SHP77 (cell line): ENCODE measurements around the gene PDCD1LG2.

Experiments
- DNase-seq, 2 experiments: peaks; one replicate each; lab custom pipeline; 2025; lab: John Stamatoyannopoulos, UW

The PDCD1LG2 gene

DNA sequence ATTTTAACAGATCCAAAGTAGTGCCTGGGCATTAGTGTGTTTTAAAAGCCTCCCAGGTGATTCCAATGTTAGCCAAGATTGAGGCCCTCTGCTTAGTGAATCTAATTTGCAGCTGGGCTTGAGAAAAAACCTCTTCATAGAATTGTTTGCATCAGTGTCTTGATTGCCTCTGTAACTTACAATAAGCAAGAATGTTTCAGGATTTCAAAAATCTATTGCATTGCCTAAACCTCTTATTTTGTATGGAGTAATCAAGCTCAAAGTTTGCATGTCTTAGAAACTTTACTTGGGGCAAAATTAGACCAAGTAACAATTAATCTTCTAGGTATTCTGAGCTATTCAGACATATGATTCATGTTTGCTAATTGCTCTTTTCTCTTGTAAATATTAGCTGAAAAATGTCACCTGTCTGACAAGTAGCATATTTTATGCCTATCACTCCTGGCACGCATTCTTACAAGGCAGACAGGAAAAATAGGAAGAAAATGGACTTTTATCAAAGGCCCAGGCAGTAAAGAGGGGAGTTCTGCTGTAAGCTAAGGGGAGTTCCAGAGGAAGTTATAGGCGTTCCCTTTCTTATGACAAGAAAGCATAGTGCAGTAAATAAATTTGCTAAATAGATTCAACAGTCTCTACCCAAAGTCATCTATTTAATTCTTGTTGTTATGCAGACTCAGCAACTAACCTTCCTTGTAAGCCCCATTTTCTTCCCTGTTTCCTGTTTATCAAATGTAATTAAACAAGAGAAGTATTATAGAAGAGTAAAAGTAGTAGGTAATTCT is 21.0 kb downstream of the PDCD1LG2 start:
- no peak for DNase-seq

GRCh38 chr9:5532306-5532705 is 22.0 kb downstream of the PDCD1LG2 start:
- no peak for DNase-seq

DNA sequence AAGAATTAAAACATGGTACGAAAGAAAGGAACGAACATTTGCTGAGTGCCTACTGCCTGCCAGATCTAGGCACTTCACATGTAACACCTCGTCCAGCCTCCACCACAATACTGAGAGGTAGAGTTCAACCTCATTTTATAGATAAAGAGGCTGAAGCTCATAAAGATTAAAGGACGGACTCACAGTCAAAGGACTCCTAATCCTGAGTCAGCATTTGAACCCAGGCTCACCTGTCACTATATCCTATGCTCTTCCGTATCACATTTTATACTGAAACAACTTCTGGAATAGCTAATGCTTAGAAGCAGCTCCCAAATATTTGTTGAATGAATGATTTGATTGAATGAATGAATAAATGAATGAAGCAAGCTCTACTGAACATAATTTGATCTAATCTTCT is 22.5 kb downstream of the PDCD1LG2 start:
- no peak for DNase-seq

DNA sequence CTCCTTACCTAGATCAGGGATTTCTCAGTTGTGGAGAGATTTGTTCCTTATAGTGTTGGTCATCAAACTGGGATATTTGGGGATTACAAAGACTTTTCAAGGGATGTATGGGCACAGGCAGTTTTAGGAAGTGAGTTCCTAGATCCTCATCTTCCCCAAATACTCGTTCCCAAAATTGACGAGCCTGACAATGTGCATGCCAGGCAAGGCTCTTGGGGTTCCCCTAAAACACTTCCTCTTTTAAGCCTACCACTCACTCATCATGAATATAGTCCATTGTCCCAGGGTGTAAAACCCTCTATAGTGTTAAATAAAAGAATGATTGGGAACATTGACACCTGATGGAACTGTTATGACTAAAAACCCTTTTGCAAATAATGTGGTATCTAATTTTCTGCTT is 26.4 kb downstream of the PDCD1LG2 start:
- DNase-seq = no peak

DNA sequence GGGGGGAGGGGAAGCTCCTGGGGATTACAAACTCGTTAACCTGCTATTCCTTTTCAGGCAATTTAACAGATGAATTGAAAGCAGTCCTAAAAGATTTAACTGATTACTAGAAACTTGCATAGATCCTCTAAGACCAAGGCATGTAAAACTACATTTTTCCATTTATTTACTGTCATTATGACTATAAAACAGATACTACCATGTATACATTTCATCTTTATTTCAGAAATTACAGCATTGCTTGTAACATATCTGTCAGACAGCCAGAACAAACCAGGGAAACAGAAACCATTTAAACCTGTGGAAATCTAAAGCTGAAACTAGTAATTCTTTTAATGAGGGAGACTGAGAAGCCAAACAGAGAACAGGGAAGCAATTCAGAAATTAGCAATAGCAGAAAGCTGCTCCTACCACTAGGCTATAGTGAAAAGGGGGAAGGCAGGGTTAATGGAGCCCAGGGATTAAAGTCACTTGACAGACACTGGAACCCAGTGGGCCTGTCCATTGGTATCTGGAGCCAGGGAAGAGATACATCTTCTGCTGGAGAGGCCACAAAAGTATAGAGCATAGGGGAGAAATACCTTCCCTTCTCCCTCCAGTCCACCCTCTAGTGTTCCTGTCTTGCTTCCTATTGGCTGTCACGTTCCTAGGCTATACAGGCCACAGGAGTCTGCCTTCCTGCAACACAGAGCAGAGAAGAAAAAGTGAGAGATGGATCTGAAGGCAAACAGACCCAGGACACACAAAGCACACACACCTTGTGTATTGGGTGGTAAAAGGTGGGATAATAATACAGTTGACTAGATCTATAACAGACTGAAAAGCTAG is 33.8 kb downstream of the PDCD1LG2 start:
- no peak for DNase-seq

DNA sequence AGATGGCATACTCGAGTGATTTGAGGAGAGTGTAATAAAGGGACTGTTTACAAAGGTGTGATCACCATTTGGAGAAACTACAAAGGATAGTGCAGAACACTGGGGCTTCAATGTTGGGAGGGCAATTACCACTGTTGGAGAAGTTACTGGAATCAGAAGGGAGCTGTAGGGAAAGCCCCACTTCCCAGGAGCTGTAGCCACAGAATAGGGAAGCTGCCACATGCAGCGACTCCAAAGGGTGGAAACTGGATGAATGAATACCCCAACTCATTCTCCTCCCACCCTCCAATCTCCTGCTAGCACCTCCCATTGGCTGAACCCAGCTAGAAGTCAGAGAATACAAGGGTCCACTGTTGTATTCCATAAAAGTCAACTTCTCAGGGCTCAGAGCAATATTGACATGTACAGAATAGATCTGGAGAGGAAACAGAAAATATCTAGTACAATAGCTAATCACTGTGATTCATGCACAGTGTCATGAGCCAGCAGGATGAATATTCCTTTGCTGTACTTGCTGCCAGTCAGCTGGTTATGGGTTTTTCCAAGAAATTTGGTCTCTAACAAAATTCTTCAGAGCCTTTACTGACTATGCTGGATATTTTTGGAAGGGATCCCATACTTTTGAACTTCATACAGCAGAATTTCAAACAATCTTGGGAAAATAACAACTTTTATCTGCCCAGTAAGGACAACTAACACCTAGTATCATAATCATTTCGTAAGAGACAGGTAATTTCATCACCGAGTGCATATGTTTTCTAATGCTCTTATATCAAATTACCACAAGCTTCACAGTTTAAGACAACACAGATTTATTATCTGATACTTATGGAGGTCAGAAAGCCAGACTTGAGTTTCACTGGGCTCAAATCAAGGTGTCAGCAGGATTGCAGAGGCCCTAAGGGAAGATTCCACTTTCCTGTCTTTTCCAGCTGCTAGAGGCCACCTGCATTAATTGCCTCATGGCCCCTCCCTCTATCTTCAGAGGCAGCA is 39.6 kb downstream of the PDCD1LG2 start:
- DNase-seq = no peak

GRCh38 chr9:5551368-5552150 is 41.2 kb downstream of the PDCD1LG2 start:
- DNase-seq = no peak

DNA sequence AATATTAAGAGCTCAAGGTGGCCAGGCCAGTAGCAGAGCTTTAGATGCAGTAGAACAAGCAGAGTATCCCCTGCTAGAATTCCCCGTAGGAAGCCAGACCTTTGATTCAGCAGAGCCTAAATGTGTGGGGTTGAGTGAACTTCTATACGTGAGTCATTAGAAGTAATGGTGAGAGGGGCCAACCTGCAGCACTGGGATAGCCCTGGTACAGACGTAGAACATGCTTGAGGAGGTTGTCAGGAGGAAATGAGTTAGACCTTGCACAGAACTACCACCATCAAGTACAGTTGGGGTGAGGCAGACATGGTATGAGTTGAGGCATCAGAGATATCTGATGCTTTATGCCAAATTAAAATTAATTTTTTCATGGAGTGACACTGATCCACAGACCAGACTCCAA is 42.0 kb downstream of the PDCD1LG2 start:
- no peak for DNase-seq

DNA sequence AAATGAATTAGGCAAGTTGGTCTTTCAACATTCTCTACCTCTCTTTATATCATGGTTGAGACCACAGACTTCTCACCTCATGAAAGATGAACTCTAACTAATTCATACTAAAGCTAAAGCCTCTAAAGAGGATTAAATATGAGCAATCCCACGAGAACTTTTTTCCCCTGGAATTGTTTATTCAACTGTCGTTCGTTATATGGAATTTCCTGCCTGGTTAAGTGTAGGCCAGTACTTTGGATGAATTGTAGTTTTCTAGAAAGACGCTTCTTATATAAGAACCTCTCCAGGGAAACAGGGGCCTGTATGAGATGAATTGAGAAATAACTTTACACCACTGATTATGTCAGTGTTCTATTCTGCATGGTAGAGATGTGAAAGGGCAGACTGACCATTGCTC is 42.9 kb downstream of the PDCD1LG2 start:
- no peak for DNase-seq

GRCh38 chr9:5554254-5554653 is 43.9 kb downstream of the PDCD1LG2 start:
- no peak for DNase-seq

DNA sequence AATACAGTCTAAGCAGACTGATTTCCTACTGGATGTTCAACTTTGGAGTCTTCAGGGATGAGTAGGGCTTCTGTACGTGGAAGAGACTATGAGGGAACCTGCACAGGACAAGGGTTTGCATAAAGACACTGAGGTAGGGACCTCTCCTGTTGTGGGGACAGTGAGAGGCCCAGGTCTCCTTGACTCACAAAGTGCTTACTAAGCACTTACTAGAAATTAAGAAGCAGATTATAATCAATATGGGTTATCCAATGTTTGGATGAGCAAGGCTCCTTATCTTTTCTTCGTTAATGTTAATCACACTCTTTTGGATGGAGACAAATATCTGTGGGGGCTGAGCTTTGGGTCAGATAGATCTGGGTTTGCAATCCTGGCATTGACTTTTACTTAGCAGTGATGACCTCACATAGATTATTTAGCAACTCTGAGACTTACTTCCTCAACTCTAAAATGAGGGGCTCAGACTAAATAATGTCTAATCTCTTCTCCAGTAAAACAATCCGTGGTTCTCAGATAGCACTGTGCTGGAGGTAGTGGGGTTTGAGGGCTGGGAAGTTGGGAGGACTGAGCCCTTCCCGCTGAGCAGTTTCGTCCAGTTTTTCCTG is 45.9 kb downstream of the PDCD1LG2 start:
- DNase-seq = no peak

GRCh38 chr9:5557606-5558587 is 47.6 kb downstream of the PDCD1LG2 start:
- no peak for DNase-seq

GRCh38 chr9:5559659-5560058 is 49.3 kb downstream of the PDCD1LG2 start:
- DNase-seq = no peak

DNA sequence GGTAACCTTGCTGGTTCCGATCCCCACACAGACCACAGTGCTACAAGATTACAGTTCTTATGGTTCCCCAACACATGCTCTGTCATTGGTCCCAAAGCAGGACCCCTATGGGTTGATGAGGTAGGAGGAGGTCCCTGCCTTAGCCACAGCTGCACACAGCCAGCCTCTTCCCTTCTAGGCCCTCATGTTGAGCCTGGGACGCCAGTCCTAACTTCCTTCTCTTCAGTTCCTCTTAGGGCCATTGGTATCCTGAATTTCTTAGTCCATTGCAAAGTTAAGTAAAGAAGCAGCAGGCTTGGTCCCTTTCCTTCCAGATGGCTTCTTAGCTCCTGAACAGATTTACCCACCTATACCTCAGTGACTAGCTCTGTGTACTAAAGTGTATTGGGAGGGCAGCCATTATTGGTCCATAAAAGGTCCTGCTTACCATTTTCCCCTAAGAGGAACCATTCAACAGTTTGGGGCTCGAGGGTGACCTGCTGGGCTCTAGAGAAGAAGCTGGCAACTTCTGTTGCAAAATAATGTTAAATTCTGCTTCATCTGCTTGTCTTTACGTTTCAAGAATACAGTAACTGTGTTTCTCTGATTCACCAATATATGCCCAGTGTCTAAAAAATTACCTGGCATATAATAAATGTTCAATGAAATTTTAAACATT is 50.2 kb downstream of the PDCD1LG2 start:
- DNase-seq = no peak

DNA sequence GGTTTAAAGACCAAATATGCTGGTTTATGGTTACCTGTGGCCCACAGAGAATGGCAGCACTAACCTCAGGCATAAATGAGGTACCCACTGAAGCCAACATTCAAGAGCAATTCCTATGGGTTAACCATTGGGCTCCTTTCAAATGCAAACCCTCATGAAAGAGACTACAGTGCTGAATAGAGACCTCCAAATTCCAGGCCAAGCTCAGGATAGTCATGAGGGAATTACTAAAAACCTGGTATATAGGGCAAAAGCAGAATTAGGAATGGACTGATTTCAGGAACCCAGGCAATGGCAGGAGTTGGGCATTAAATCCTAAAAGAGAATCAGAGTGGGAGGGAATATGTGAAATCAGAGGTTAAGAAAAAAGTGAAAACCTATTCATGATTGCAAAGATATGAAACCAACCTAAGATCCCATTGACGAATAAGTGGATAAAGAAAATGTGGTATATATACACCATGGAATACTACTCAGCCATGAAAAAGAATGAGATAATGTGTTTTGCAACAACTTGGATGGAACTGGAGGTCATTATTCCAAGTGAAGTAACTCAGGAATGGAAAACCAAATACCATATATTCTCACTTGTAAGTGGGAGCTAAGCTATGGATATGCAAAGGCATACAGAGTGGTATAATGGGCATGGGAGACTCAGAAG is 51.6 kb downstream of the PDCD1LG2 start:
- no peak for DNase-seq

GRCh38 chr9:5562806-5563416 is 52.6 kb downstream of the PDCD1LG2 start:
- no peak for DNase-seq

- no peak for DNase-seq
Measured at GRCh38 chr9:5563417-5563815, 53.1 kb downstream of the PDCD1LG2 start.

DNA sequence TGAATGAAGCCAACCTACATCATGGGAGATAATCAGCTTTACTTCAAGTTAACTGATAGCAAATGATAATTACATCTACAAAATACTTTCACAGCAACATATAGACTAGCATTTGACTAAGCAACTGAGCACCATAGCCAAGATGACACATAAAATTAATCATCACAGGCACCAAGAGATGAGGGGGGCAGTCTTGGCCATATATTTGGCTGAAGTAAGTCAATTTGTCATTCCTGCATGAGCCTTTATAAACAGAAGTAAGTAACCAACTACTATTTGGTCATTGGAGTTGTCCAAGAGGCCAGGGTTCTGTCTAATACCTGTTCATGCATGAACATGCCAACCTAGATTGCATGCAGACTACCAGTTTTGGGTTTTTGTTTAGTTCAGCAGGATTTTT is 53.6 kb downstream of the PDCD1LG2 start:
- no peak for DNase-seq
